ENCODE measurements around the gene NEO1. TPM values are rescaled to one million over a fixed set of nuclear protein-coding genes. Genes with fewer than 3 reads are reported as not detected.

The NEO1 gene
- total RNA-seq, 4 donors from 2014 or later: 12.7 to 30.5 (median 16.4) TPM

- TF ChIP-seq CTCF (IDR thresholded peaks at IDR 0.05; ENCODE audit: low read depth): no peak
Observed at GRCh38 chr15:73052653-73053397, 562 bp downstream of the NEO1 start.

- no peak for TF ChIP-seq CTCF (IDR thresholded peaks at IDR 0.05; ENCODE audit: low read depth)
Observed at GRCh38 chr15:73053398-73053723, 1.1 kb downstream of the NEO1 start.

- no peak for TF ChIP-seq CTCF (IDR thresholded peaks at IDR 0.05; ENCODE audit: low read depth)
Observed at GRCh38 chr15:73054417-73054953, 2.2 kb downstream of the NEO1 start.

- no peak for TF ChIP-seq CTCF (IDR thresholded peaks at IDR 0.05; ENCODE audit: low read depth)
Observed at GRCh38 chr15:73056460-73056859, 4.2 kb downstream of the NEO1 start.

GRCh38 chr15:73058437-73058836, 6.2 kb downstream of the NEO1 start:
- no peak for TF ChIP-seq CTCF (IDR thresholded peaks at IDR 0.05; ENCODE audit: low read depth)

- no peak for TF ChIP-seq CTCF (IDR thresholded peaks at IDR 0.05; ENCODE audit: low read depth)
Observed at GRCh38 chr15:73065114-73065513, 12.9 kb downstream of the NEO1 start.

GRCh38 chr15:73069109-73069508, 16.8 kb downstream of the NEO1 start:
- TF ChIP-seq CTCF (IDR thresholded peaks at IDR 0.05; ENCODE audit: low read depth): no peak

Data from subcutaneous adipose tissue (tissue), 4 donors.